ENCODE measurements around the gene PGA5. TPM values are rescaled to one million over a fixed set of nuclear protein-coding genes. Genes with fewer than 3 reads are reported as not detected.

Gene PGA5
- total and polyA plus RNA-seq, 10 of the 15 experiments (the other 5 are each of a cell fraction or from before 2014, with no cell fraction given): not detected

DNA sequence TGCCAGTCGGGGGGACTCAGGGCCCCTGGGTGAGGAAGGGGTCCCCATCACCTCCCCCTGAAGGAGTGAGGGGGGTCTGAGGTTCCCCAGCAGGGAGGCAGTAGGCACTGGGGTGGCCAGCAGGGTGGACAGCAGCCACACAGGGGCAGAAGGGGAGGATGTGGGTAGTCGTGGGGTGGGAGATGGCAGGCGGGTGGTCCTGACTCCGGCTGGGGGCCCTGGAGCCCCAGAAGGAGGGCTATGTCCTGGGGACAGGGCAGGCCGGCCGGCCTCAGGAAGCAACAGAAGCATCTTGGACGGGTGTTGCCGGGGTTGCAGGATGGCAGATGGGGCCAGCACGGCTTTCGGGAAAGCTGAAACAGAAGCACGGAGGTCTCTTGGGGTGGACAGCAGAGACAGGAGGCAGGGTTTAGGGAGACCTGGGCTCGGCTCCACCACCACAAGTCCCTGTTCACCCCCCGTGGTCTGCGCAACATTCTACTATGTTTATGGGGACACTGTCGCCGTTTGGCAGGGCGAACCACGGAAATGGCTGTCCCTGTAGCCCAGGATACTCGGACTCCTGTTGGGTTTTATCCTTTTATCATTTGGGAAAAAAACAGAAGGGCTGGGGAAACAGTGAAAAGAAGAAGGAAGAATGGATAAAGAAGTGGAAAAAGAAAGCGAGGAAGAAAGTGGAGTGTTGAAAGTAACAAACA, 40.1 kb downstream of the PGA5 start:
- in situ Hi-C loops (cut with MboI) (no loop called here), intact Hi-C loops (cut with micrococcal nuclease; ENCODE audit: unreplicated experiment) (no loop called here)
- RAD21 ChIA-PET (ENCODE audit: unreplicated experiment): interaction anchor here (0.7 to 1.4 kb wide), 2 partner anchors 105 to 285 kb away, joined by 4 to 5 read pairs; no protein-coding TSS in a partner anchor
- Histone ChIP-seq H3K79me2 (ENCODE audit: control insufficient read depth, insufficient read depth, low read length) (no peaks in the 10 kb centered on the region), H3K9ac (ENCODE audit: control insufficient read depth, insufficient read depth, low read length) (no peak overlapping the region), H3K4me2 (ENCODE audit: control insufficient read depth, insufficient read depth) (no peak overlapping the region), H3K36me3 (ENCODE audit: control insufficient read depth in 2 of 2, insufficient read depth in 2 of 2, low read length in 1 of 2) (no peaks in the 10 kb centered on the region), H4K20me1 (ENCODE audit: control insufficient read depth, insufficient read depth) (no peaks in the 10 kb centered on the region), H3K27ac (ENCODE audit: control insufficient read depth, insufficient read depth) (no peak overlapping the region), H2AFZ (ENCODE audit: control insufficient read depth, low read depth, low read length) (no peak overlapping the region), H3K9me3 (replicated peaks; ENCODE audit: control insufficient read depth, insufficient read depth, low read length) (no peaks in the 10 kb centered on the region), H3K27me3 (replicated peaks in 1 of 2; ENCODE audit: control insufficient read depth in 2 of 2, insufficient read depth in 2 of 2, low read length in 1 of 2) (no peaks in the 10 kb centered on the region), H3K4me1 (ENCODE audit: control insufficient read depth, insufficient read depth, low read length) (no peaks in the 10 kb centered on the region), H3K4me3 (no peak overlapping the region)
- ATAC-seq: no peak
- DNase-seq (ENCODE audit: low read depth, low spot score): no peak
- SMC1A ChIA-PET (ENCODE audit: uncharacterized antibody, unreplicated experiment): no interaction called here
- 67% methylated on average over 20 of the region's 20 CpGs for WGBS (ENCODE audit: insufficient coverage, insufficient replicate concordance, low lambda C conversion rate, missing lambda C conversion rate)
- no TSS peak for BruUV-seq (replicated peaks)
- CTCF ChIA-PET: interaction anchor here (1.0 kb wide), 1 partner anchor 55 kb away, joined by 3 read pairs; no protein-coding TSS in a partner anchor
- no peak for FAIRE-seq
- POLR2A ChIA-PET: no interaction called here
- no peak for TF ChIP-seq HDAC6 (IDR thresholded peaks at IDR 0.05; ENCODE audit: unreplicated experiment)
- no peak for TF ChIP-seq MEF2B (IDR thresholded peaks at IDR 0.05; ENCODE audit: partially characterized antibody, poor library complexity, severe bottlenecking)
- TF ChIP-seq SIN3A (IDR thresholded peaks at IDR 0.05; ENCODE audit: low read depth, low read length): no peak
- TF ChIP-seq CHD1 (IDR thresholded peaks at IDR 0.05; ENCODE audit: low read depth, low read length): no peak
- TF ChIP-seq, protein P1, sequence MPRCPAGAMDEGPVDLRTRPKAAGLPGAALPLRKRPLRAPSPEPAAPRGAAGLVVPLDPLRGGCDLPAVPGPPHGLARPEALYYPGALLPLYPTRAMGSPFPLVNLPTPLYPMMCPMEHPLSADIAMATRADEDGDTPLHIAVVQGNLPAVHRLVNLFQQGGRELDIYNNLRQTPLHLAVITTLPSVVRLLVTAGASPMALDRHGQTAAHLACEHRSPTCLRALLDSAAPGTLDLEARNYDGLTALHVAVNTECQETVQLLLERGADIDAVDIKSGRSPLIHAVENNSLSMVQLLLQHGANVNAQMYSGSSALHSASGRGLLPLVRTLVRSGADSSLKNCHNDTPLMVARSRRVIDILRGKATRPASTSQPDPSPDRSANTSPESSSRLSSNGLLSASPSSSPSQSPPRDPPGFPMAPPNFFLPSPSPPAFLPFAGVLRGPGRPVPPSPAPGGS (IDR thresholded peaks at IDR 0.05; ENCODE audit: borderline replicate concordance, insufficient read depth, low read depth, low read length, poor library complexity, severe bottlenecking): no peak
- TF ChIP-seq, protein P2, sequence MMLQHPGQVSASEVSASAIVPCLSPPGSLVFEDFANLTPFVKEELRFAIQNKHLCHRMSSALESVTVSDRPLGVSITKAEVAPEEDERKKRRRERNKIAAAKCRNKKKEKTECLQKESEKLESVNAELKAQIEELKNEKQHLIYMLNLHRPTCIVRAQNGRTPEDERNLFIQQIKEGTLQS (IDR thresholded peaks at IDR 0.05; ENCODE audit: borderline replicate concordance, extremely low read depth, low read depth, low read length): no peak
- TF ChIP-seq, protein P3, sequence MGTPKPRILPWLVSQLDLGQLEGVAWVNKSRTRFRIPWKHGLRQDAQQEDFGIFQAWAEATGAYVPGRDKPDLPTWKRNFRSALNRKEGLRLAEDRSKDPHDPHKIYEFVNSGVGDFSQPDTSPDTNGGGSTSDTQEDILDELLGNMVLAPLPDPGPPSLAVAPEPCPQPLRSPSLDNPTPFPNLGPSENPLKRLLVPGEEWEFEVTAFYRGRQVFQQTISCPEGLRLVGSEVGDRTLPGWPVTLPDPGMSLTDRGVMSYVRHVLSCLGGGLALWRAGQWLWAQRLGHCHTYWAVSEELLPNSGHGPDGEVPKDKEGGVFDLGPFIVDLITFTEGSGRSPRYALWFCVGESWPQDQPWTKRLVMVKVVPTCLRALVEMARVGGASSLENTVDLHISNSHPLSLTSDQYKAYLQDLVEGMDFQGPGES (IDR thresholded peaks at IDR 0.05): no peak
- no peak for TF ChIP-seq IKZF2 (IDR thresholded peaks at IDR 0.05)
- TF ChIP-seq RBBP5 (conservative IDR thresholded peaks at IDR 0.05): no peak
- no peak for TF ChIP-seq EP300 (IDR thresholded peaks at IDR 0.05; ENCODE audit: borderline replicate concordance in 1 of 2, control insufficient read depth in 1 of 2, low read depth in 2 of 2, low read length in 2 of 2)
- TF ChIP-seq ZNF622 (IDR thresholded peaks at IDR 0.05): no peak
- TF ChIP-seq, protein P4, sequence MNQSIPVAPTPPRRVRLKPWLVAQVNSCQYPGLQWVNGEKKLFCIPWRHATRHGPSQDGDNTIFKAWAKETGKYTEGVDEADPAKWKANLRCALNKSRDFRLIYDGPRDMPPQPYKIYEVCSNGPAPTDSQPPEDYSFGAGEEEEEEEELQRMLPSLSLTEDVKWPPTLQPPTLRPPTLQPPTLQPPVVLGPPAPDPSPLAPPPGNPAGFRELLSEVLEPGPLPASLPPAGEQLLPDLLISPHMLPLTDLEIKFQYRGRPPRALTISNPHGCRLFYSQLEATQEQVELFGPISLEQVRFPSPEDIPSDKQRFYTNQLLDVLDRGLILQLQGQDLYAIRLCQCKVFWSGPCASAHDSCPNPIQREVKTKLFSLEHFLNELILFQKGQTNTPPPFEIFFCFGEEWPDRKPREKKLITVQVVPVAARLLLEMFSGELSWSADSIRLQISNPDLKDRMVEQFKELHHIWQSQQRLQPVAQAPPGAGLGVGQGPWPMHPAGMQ (IDR thresholded peaks at IDR 0.05; ENCODE audit: borderline replicate concordance): no peak
- TF ChIP-seq WRNIP1 (IDR thresholded peaks at IDR 0.05; ENCODE audit: borderline replicate concordance, low read depth, low read length): no peak
- TF ChIP-seq, protein P5, sequence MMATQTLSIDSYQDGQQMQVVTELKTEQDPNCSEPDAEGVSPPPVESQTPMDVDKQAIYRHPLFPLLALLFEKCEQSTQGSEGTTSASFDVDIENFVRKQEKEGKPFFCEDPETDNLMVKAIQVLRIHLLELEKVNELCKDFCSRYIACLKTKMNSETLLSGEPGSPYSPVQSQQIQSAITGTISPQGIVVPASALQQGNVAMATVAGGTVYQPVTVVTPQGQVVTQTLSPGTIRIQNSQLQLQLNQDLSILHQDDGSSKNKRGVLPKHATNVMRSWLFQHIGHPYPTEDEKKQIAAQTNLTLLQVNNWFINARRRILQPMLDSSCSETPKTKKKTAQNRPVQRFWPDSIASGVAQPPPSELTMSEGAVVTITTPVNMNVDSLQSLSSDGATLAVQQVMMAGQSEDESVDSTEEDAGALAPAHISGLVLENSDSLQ (IDR thresholded peaks at IDR 0.05): no peak
- TF ChIP-seq SP1 (IDR thresholded peaks at IDR 0.05; ENCODE audit: low read depth, low read length): no peak
